Measurements from ENCODE around the gene EPS8L3. TPM values are rescaled to one million over a fixed set of nuclear protein-coding genes. Genes with fewer than 3 reads are reported as not detected.

Gene EPS8L3
- total RNA-seq, 1 experiment from 2014 or later = 46.6 TPM

- TF ChIP-seq CTCF (IDR thresholded peaks at IDR 0.05; ENCODE audit: unreplicated experiment) = no peak
- no peaks in the 10 kb centered on the region for H3K9me3 Mint-ChIP-seq (ENCODE audit: low read depth, unreplicated experiment)
- CTCF ChIA-PET = no interaction called here
- intact Hi-C loops (cut with micrococcal nuclease; ENCODE audit: unreplicated experiment) = no loop called here
- no peaks in the 10 kb centered on the region for H3K36me3 Mint-ChIP-seq (ENCODE audit: insufficient read depth, unreplicated experiment)
- BruUV-seq (replicated peaks) = no TSS peak
- H3K4me1 Mint-ChIP-seq (ENCODE audit: low read depth, unreplicated experiment) = no peaks in the 10 kb centered on the region
- no peak overlapping the region for H3K27ac Mint-ChIP-seq (ENCODE audit: unreplicated experiment)
- H3K4me3 Mint-ChIP-seq (ENCODE audit: low read depth, unreplicated experiment) = no peak overlapping the region
- DNase-seq = no peak
- peaks cover 8% of the 10 kb centered on the region for H3K27me3 Mint-ChIP-seq (ENCODE audit: unreplicated experiment)
Observed at GRCh38 chr1:109770331-109771095, 6.8 kb upstream of the EPS8L3 start.

- intact Hi-C loops (cut with micrococcal nuclease; ENCODE audit: unreplicated experiment) = no loop called here
- H3K4me1 Mint-ChIP-seq (ENCODE audit: low read depth, unreplicated experiment) = peaks cover under 1% of the 10 kb centered on the region
- no peak overlapping the region for H3K27ac Mint-ChIP-seq (ENCODE audit: unreplicated experiment)
- no peak overlapping the region for H3K4me3 Mint-ChIP-seq (ENCODE audit: low read depth, unreplicated experiment)
- DNase-seq = no peak
- TF ChIP-seq CTCF (IDR thresholded peaks at IDR 0.05; ENCODE audit: unreplicated experiment) = no peak
- no TSS peak for BruUV-seq (replicated peaks)
- H3K36me3 Mint-ChIP-seq (ENCODE audit: insufficient read depth, unreplicated experiment) = peaks cover under 1% of the 10 kb centered on the region
- H3K9me3 Mint-ChIP-seq (ENCODE audit: low read depth, unreplicated experiment) = no peaks in the 10 kb centered on the region
- CTCF ChIA-PET = interaction anchor here (1.2 kb wide), 1 partner anchor 129 kb away, joined by 3 read pairs; no protein-coding TSS in a partner anchor
- no peaks in the 10 kb centered on the region for H3K27me3 Mint-ChIP-seq (ENCODE audit: unreplicated experiment)
Observed at GRCh38 chr1:109769330-109770078, 5.8 kb upstream of the EPS8L3 start.

DNA sequence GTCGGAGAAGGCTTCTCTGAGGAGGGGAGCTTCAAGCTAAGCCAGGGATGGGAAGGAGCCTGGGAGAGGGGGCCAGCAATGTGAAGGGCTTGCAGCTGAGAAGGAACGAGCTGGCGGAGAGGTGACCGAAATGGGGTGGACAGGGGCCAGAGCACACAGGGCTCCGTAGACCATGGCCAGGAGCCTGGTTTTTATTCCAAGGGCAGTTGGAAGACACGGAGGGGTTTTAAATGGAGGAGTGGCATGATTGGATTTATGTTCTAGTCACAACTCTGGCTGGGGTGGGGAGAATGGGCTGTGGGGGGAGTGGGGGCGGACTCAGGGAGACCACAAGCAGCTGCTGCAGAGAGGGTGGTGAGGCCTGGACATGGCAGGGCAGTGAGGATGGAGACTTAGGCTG lies 5.1 kb upstream of the EPS8L3 start:
- H3K27me3 Mint-ChIP-seq (ENCODE audit: unreplicated experiment) = no peaks in the 10 kb centered on the region
- no TSS peak for BruUV-seq (replicated peaks)
- CTCF ChIA-PET = interaction anchor here (0.6 to 1.2 kb wide), 2 partner anchors 128 to 814 kb away, joined by 3 read pairs; no protein-coding TSS in a partner anchor
- intact Hi-C loops (cut with micrococcal nuclease; ENCODE audit: unreplicated experiment) = no loop called here
- H3K4me3 Mint-ChIP-seq (ENCODE audit: low read depth, unreplicated experiment) = no peak overlapping the region
- peaks cover 7% of the 10 kb centered on the region for H3K36me3 Mint-ChIP-seq (ENCODE audit: insufficient read depth, unreplicated experiment)
- no peaks in the 10 kb centered on the region for H3K9me3 Mint-ChIP-seq (ENCODE audit: low read depth, unreplicated experiment)
- H3K4me1 Mint-ChIP-seq (ENCODE audit: low read depth, unreplicated experiment) = peaks cover 7% of the 10 kb centered on the region
- H3K27ac Mint-ChIP-seq (ENCODE audit: unreplicated experiment) = no peak overlapping the region
- TF ChIP-seq CTCF (IDR thresholded peaks at IDR 0.05; ENCODE audit: unreplicated experiment) = no peak
- DNase-seq = no peak

- Mint-ChIP-seq H3K4me1 (ENCODE audit: low read depth, unreplicated experiment) (peaks cover 9% of the 10 kb centered on the region), H3K36me3 (ENCODE audit: insufficient read depth, unreplicated experiment) (peaks cover 10% of the 10 kb centered on the region), H3K27me3 (ENCODE audit: unreplicated experiment) (no peaks in the 10 kb centered on the region), H3K4me3 (ENCODE audit: low read depth, unreplicated experiment) (no peak overlapping the region), H3K27ac (ENCODE audit: unreplicated experiment) (no peak overlapping the region), H3K9me3 (ENCODE audit: low read depth, unreplicated experiment) (no peaks in the 10 kb centered on the region)
- no TSS peak for BruUV-seq (replicated peaks)
- intact Hi-C loops (cut with micrococcal nuclease; ENCODE audit: unreplicated experiment) = no loop called here
- DNase-seq = no peak
- no peak for TF ChIP-seq CTCF (IDR thresholded peaks at IDR 0.05; ENCODE audit: unreplicated experiment)
- CTCF ChIA-PET = interaction anchor here (0.6 to 1.2 kb wide), 2 partner anchors 128 to 815 kb away, joined by 3 read pairs; no protein-coding TSS in a partner anchor
Observed at GRCh38 chr1:109768335-109768650, 4.6 kb upstream of the EPS8L3 start.
